ENCODE results near the gene COL4A6. TPM values are rescaled to one million over a fixed set of nuclear protein-coding genes. Genes with fewer than 3 reads are reported as not detected.

The COL4A6 gene
- polyA plus RNA-seq, 1 donor from 2014 or later = 1.6 TPM

DNA sequence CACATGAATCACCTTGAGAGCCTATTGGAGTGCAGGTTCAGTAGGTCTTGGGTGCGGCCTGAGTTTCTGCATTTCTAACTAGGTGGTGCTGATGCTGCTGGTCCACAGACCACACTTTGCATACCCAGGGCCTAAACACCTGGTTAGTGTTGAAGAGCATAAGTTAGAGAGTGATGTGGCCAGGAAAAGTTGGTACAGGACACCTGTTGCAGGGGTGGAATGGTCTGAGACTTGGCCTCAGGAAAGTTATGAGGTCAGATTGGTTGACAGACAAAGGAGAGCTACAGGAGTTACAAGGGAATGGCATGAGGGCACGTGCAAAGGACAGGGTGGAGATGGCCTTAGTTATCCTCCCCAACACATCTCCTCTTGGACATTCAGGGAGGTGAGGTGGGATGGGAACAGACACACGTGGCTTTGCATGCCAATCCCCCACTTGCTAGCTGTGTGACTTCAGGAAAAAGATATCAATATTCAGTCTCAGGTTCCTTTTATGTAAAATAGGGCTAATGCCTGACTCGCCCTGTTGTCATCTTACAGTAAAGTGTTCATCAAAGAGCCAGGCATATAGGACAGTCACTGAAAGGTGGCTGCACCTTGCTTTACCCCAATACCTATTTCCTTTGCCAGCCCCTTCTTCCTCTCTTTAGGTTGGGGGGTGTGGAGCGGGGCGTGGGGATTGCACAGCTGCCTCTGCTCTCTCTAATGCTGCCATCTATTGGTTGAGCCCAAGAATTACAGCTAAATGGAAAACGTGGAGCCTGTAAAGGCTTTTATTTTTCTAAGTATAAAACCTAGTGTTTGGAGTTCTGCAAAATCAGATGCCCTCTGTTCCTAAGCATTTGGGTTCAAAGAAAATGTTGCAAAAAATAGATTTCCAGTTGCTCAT, 299.2 kb downstream of the COL4A6 start:
- Histone ChIP-seq H4K20me1 (ENCODE audit: insufficient read depth) (no peaks in the 10 kb centered on the region), H3K79me2 (replicated peaks; ENCODE audit: insufficient read depth, low read length) (no peaks in the 10 kb centered on the region), H3K4me2 (ENCODE audit: low read length) (no peak overlapping the region), H3K9me3 (ENCODE audit: low read length) (no peaks in the 10 kb centered on the region), H3K9ac (ENCODE audit: low read length) (no peak overlapping the region), H3K4me3 (ENCODE audit: low read length) (no peak overlapping the region), H2AFZ (ENCODE audit: low read depth, low read length) (no peak overlapping the region), H3K36me3 (ENCODE audit: insufficient read depth, low read length) (no peaks in the 10 kb centered on the region), H3K27ac (ENCODE audit: low read length) (no peak overlapping the region), H3K27me3 (ENCODE audit: insufficient read depth, low read depth, low read length) (no peaks in the 10 kb centered on the region), H3F3A (ENCODE audit: insufficient read depth, low read length, poor library complexity, severe bottlenecking) (no peaks in the 10 kb centered on the region), H3K9me2 (ENCODE audit: insufficient read depth, low read length) (no peaks in the 10 kb centered on the region)
- TF ChIP-seq, protein P1, sequence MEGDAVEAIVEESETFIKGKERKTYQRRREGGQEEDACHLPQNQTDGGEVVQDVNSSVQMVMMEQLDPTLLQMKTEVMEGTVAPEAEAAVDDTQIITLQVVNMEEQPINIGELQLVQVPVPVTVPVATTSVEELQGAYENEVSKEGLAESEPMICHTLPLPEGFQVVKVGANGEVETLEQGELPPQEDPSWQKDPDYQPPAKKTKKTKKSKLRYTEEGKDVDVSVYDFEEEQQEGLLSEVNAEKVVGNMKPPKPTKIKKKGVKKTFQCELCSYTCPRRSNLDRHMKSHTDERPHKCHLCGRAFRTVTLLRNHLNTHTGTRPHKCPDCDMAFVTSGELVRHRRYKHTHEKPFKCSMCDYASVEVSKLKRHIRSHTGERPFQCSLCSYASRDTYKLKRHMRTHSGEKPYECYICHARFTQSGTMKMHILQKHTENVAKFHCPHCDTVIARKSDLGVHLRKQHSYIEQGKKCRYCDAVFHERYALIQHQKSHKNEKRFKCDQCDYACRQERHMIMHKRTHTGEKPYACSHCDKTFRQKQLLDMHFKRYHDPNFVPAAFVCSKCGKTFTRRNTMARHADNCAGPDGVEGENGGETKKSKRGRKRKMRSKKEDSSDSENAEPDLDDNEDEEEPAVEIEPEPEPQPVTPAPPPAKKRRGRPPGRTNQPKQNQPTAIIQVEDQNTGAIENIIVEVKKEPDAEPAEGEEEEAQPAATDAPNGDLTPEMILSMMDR (IDR thresholded peaks at IDR 0.05; ENCODE audit: poor library complexity, severe bottlenecking) = no peak
- TF ChIP-seq, protein P2, sequence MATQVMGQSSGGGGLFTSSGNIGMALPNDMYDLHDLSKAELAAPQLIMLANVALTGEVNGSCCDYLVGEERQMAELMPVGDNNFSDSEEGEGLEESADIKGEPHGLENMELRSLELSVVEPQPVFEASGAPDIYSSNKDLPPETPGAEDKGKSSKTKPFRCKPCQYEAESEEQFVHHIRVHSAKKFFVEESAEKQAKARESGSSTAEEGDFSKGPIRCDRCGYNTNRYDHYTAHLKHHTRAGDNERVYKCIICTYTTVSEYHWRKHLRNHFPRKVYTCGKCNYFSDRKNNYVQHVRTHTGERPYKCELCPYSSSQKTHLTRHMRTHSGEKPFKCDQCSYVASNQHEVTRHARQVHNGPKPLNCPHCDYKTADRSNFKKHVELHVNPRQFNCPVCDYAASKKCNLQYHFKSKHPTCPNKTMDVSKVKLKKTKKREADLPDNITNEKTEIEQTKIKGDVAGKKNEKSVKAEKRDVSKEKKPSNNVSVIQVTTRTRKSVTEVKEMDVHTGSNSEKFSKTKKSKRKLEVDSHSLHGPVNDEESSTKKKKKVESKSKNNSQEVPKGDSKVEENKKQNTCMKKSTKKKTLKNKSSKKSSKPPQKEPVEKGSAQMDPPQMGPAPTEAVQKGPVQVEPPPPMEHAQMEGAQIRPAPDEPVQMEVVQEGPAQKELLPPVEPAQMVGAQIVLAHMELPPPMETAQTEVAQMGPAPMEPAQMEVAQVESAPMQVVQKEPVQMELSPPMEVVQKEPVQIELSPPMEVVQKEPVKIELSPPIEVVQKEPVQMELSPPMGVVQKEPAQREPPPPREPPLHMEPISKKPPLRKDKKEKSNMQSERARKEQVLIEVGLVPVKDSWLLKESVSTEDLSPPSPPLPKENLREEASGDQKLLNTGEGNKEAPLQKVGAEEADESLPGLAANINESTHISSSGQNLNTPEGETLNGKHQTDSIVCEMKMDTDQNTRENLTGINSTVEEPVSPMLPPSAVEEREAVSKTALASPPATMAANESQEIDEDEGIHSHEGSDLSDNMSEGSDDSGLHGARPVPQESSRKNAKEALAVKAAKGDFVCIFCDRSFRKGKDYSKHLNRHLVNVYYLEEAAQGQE (IDR thresholded peaks at IDR 0.05; ENCODE audit: borderline replicate concordance) = no peak
- TF ChIP-seq RAD21 (conservative IDR thresholded peaks at IDR 0.05) (no peak), MXI1 (conservative IDR thresholded peaks at IDR 0.05; ENCODE audit: poor library complexity, severe bottlenecking) (no peak), TAF1 (IDR thresholded peaks at IDR 0.05; ENCODE audit: low read depth) (no peak), EP300 (conservative IDR thresholded peaks at IDR 0.05; ENCODE audit: poor library complexity, severe bottlenecking) (no peak), SMC3 (conservative IDR thresholded peaks at IDR 0.05; ENCODE audit: poor library complexity) (no peak), POLR2AphosphoS5 (IDR thresholded peaks at IDR 0.05) (no peak)

- Histone ChIP-seq H3K4me3 (ENCODE audit: low read length) (no peak overlapping the region), H4K20me1 (ENCODE audit: insufficient read depth) (no peaks in the 10 kb centered on the region), H3K9ac (ENCODE audit: low read length) (no peak overlapping the region), H3F3A (ENCODE audit: insufficient read depth, low read length, poor library complexity, severe bottlenecking) (no peaks in the 10 kb centered on the region), H3K27ac (ENCODE audit: low read length) (no peak overlapping the region), H2AFZ (ENCODE audit: low read depth, low read length) (no peak overlapping the region), H3K27me3 (ENCODE audit: insufficient read depth, low read depth, low read length) (no peaks in the 10 kb centered on the region), H3K4me2 (ENCODE audit: low read length) (no peak overlapping the region), H3K9me3 (ENCODE audit: low read length) (no peaks in the 10 kb centered on the region), H3K9me2 (ENCODE audit: insufficient read depth, low read length) (no peaks in the 10 kb centered on the region), H3K36me3 (ENCODE audit: insufficient read depth, low read length) (no peaks in the 10 kb centered on the region), H3K79me2 (replicated peaks; ENCODE audit: insufficient read depth, low read length) (no peaks in the 10 kb centered on the region)
- TF ChIP-seq, protein P1 (IDR thresholded peaks at IDR 0.05; ENCODE audit: poor library complexity, severe bottlenecking) = no peak
- TF ChIP-seq POLR2AphosphoS5 (IDR thresholded peaks at IDR 0.05) = no peak
- TF ChIP-seq, protein P2 (IDR thresholded peaks at IDR 0.05; ENCODE audit: borderline replicate concordance) = no peak
- TF ChIP-seq EZH2 (IDR thresholded peaks at IDR 0.05; ENCODE audit: borderline replicate concordance, insufficient read depth, low read length, poor library complexity, severe bottlenecking) = no peak
- TF ChIP-seq TAF1 (IDR thresholded peaks at IDR 0.05; ENCODE audit: low read depth) = no peak
- TF ChIP-seq EP300 (conservative IDR thresholded peaks at IDR 0.05; ENCODE audit: poor library complexity, severe bottlenecking) = no peak
- no peak for TF ChIP-seq MXI1 (conservative IDR thresholded peaks at IDR 0.05; ENCODE audit: poor library complexity, severe bottlenecking)
- TF ChIP-seq RAD21 (conservative IDR thresholded peaks at IDR 0.05) = no peak
Measured at GRCh38 chrX:108134724-108135123, 303.5 kb downstream of the COL4A6 start.

All from neural cell (in vitro differentiated cells).